ENCODE measurements around the gene ARL10. TPM values are rescaled to one million over a fixed set of nuclear protein-coding genes. Genes with fewer than 3 reads are reported as not detected.
"Not testable (repeated sequence)": the region's sequence is repeated elsewhere in the genome, so short reads cannot be mapped to it uniquely, and the experiment has no call there.

The ARL10 gene
- polyA plus RNA-seq, 1 donor (not counting 4 experiments of a cell fraction or from before 2014, with no cell fraction given): 1.6 TPM

DNA sequence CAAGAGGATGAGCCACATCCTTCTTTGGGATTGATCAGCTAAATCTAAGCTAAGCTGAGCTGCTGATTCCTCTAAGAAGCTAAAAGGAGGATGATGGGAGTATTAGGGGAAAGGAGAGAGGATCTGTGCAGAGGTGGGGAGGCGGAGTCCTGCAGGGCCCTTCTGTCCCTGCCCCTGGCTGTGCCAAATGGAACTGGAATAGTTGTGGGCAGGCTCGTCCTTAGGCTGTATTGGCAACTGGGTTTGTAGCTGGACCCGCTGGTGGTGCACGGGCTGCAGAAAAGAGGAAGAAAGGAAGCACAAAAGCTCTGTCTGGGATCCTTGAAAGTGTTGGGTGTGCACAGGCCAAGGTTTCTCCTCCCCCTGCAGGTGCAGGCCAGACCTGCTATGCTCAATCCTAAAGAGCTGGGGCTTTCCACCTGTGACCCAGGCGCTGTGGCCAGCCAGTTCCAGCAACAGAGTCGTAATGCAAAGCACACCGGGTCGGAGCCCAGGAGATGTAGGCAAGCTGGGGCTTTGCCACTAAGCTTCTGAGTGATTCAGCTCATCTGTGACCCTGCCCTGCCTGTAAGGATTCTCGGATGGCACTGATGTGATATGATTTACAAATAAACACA, 41.3 kb downstream of the ARL10 start:
- dilution Hi-C loops (cut with MboI; ENCODE audit: extremely low pct_ligation_motif_present, low sequenced_read_pairs): no loop called here
- H3K27me3 ChIP-seq (ENCODE audit: control insufficient read depth, extremely low read depth, insufficient read depth, low read length): no peaks in the 10 kb centered on the region
- H4K20me1 ChIP-seq (ENCODE audit: control insufficient read depth, extremely low read depth, insufficient read depth, low read length): peaks cover 11% of the 10 kb centered on the region
- no peaks in the 10 kb centered on the region for H3K9me1 ChIP-seq (ENCODE audit: control insufficient read depth, extremely low read depth, insufficient read depth, low read length)
- H3K79me2 ChIP-seq (ENCODE audit: control insufficient read depth, insufficient read depth, low read length): peaks cover 69% of the 10 kb centered on the region
- no peak overlapping the region for H3K9ac ChIP-seq (ENCODE audit: control insufficient read depth, extremely low read depth, insufficient read depth, low read length)
- TF ChIP-seq CTCF (optimal IDR thresholded peaks at IDR 0.05 in 1 of 3, IDR thresholded peaks at IDR 0.05 in 1 of 3, conservative IDR thresholded peaks at IDR 0.05 in 1 of 3; ENCODE audit: extremely low read depth in 1 of 3, insufficient read depth in 2 of 3, low read length in 3 of 3): no peak
- no peak for TF ChIP-seq EZH2 (IDR thresholded peaks at IDR 0.05; ENCODE audit: low read length)
- no peak overlapping the region for H3K27ac ChIP-seq (ENCODE audit: control insufficient read depth, insufficient read depth, low read length)
- DNase-seq (ENCODE audit: low read depth, low spot score) (no peak), FAIRE-seq (no peak)
- H3K9me3 ChIP-seq (ENCODE audit: control insufficient read depth, low read depth, low read length): no peaks in the 10 kb centered on the region
- no peak overlapping the region for H3K4me3 ChIP-seq (ENCODE audit: control insufficient read depth in 2 of 3, extremely low read depth in 1 of 3, insufficient read depth in 2 of 3, low read depth in 1 of 3, low read length in 3 of 3)
- H2AFZ ChIP-seq (ENCODE audit: control insufficient read depth, low read length): no peak overlapping the region
- H3K4me1 ChIP-seq (ENCODE audit: control insufficient read depth, extremely low read depth, insufficient read depth, low read length): peaks cover 35% of the 10 kb centered on the region
- H3K4me2 ChIP-seq (ENCODE audit: control insufficient read depth, extremely low read depth, insufficient read depth, low read depth, low read length): no peak overlapping the region
- H3K36me3 ChIP-seq (ENCODE audit: control insufficient read depth in 2 of 2, extremely low read depth in 1 of 2, insufficient read depth in 2 of 2, low read length in 2 of 2): peaks cover 34 to 35% of the 10 kb centered on the region in 2 experiments

- Histone ChIP-seq H3K36me3 (ENCODE audit: control insufficient read depth in 2 of 2, extremely low read depth in 1 of 2, insufficient read depth in 2 of 2, low read length in 2 of 2) (peaks cover 34 to 36% of the 10 kb centered on the region in 2 experiments), H2AFZ (ENCODE audit: control insufficient read depth, low read length) (no peak overlapping the region), H3K79me2 (ENCODE audit: control insufficient read depth, insufficient read depth, low read length) (peaks cover 66% of the 10 kb centered on the region), H3K9me3 (ENCODE audit: control insufficient read depth, low read depth, low read length) (no peaks in the 10 kb centered on the region), H4K20me1 (ENCODE audit: control insufficient read depth, extremely low read depth, insufficient read depth, low read length) (peaks cover 11% of the 10 kb centered on the region), H3K27ac (ENCODE audit: control insufficient read depth, insufficient read depth, low read length) (no peak overlapping the region), H3K9ac (ENCODE audit: control insufficient read depth, extremely low read depth, insufficient read depth, low read length) (no peak overlapping the region), H3K4me3 (ENCODE audit: control insufficient read depth in 2 of 3, extremely low read depth in 1 of 3, insufficient read depth in 2 of 3, low read depth in 1 of 3, low read length in 3 of 3) (no peak overlapping the region), H3K4me2 (ENCODE audit: control insufficient read depth, extremely low read depth, insufficient read depth, low read depth, low read length) (no peak overlapping the region), H3K27me3 (ENCODE audit: control insufficient read depth, extremely low read depth, insufficient read depth, low read length) (no peaks in the 10 kb centered on the region), H3K9me1 (ENCODE audit: control insufficient read depth, extremely low read depth, insufficient read depth, low read length) (no peaks in the 10 kb centered on the region), H3K4me1 (ENCODE audit: control insufficient read depth, extremely low read depth, insufficient read depth, low read length) (peaks cover 36% of the 10 kb centered on the region)
- DNase-seq (ENCODE audit: low read depth, low spot score) (no peak), FAIRE-seq (no peak)
- TF ChIP-seq EZH2 (IDR thresholded peaks at IDR 0.05; ENCODE audit: low read length): no peak
- TF ChIP-seq CTCF (optimal IDR thresholded peaks at IDR 0.05 in 1 of 3, IDR thresholded peaks at IDR 0.05 in 1 of 3, conservative IDR thresholded peaks at IDR 0.05 in 1 of 3; ENCODE audit: extremely low read depth in 1 of 3, insufficient read depth in 2 of 3, low read length in 3 of 3): no peak
- dilution Hi-C loops (cut with MboI; ENCODE audit: extremely low pct_ligation_motif_present, low sequenced_read_pairs): no loop called here
These were observed 42.4 kb downstream of the ARL10 start for GRCh38 chr5:176407456-176408251.

- not testable (repeated sequence) for FAIRE-seq
These were observed 42.9 kb downstream of the ARL10 start for GRCh38 chr5:176408252-176408573.

More at GRCh38 chr5:176408252-176408573, 42.9 kb downstream of the ARL10 start:
- H3K27me3 ChIP-seq (ENCODE audit: control insufficient read depth, extremely low read depth, insufficient read depth, low read length); H3K27ac ChIP-seq (ENCODE audit: control insufficient read depth, insufficient read depth, low read length); dilution Hi-C loops (cut with MboI; ENCODE audit: extremely low pct_ligation_motif_present, low sequenced_read_pairs); H3K9me3 ChIP-seq (ENCODE audit: control insufficient read depth, low read depth, low read length); H3K4me2 ChIP-seq (ENCODE audit: control insufficient read depth, extremely low read depth, insufficient read depth, low read depth, low read length); H3K9ac ChIP-seq (ENCODE audit: control insufficient read depth, extremely low read depth, insufficient read depth, low read length); DNase-seq (ENCODE audit: low read depth, low spot score); H2AFZ ChIP-seq (ENCODE audit: control insufficient read depth, low read length); H3K9me1 ChIP-seq (ENCODE audit: control insufficient read depth, extremely low read depth, insufficient read depth, low read length); H3K4me3 ChIP-seq (ENCODE audit: control insufficient read depth in 2 of 3, extremely low read depth in 1 of 3, insufficient read depth in 2 of 3, low read depth in 1 of 3, low read length in 3 of 3): not testable (repeated sequence)
- peaks cover 68% of the 10 kb centered on the region for H3K79me2 ChIP-seq (ENCODE audit: control insufficient read depth, insufficient read depth, low read length)
- peaks cover 33 to 36% of the 10 kb centered on the region in 2 experiments for H3K36me3 ChIP-seq (ENCODE audit: control insufficient read depth in 2 of 2, extremely low read depth in 1 of 2, insufficient read depth in 2 of 2, low read length in 2 of 2)
- peaks cover 11% of the 10 kb centered on the region for H4K20me1 ChIP-seq (ENCODE audit: control insufficient read depth, extremely low read depth, insufficient read depth, low read length)
- H3K4me1 ChIP-seq (ENCODE audit: control insufficient read depth, extremely low read depth, insufficient read depth, low read length): peaks cover 38% of the 10 kb centered on the region

Data from keratinocyte (primary cell).